NCI-H345 (cell line): ENCODE data around the gene APOC3.
"Not testable (repeated sequence)": the region's sequence is repeated elsewhere in the genome, so short reads cannot be mapped to it uniquely, and the experiment has no call there.

Experiments used
- DNase-seq: peaks from one replicate; lab custom pipeline; 2025; lab: John Stamatoyannopoulos, UW

Gene APOC3

GRCh38 chr11:116829525-116830183 is at the start of gene APOC3:
Gene APOC3, plus strand, starts transcription at chr11:116829907. Its CDS starts 676 bp downstream, at chr11:116830583.
- no peak for DNase-seq

GRCh38 chr11:116782728-116783127 is 47.0 kb upstream of the APOC3 start:
- DNase-seq, result no peak

- no peak for DNase-seq
Observed at GRCh38 chr11:116786326-116786725, 43.4 kb upstream of the APOC3 start.

- no peak for DNase-seq
Observed at GRCh38 chr11:116786966-116787365, 42.7 kb upstream of the APOC3 start.

- no peak for DNase-seq
Observed at GRCh38 chr11:116787436-116787785, 42.3 kb upstream of the APOC3 start.

- DNase-seq, result peak; percentile 84
Observed at GRCh38 chr11:116787786-116788486, 41.8 kb upstream of the APOC3 start, which contains the start of gene ZPR1. Gene ZPR1, minus strand, starts transcription at chr11:116788023. Its CDS starts 33 bp downstream, at chr11:116787990.

GRCh38 chr11:116788534-116788933 is 41.2 kb upstream of the APOC3 start:
- DNase-seq, result no peak

GRCh38 chr11:116788975-116789374 is 40.7 kb upstream of the APOC3 start:
- no peak for DNase-seq

GRCh38 chr11:116790167-116791001 is 39.3 kb upstream of the APOC3 start:
- DNase-seq, result no peak

GRCh38 chr11:116791002-116791812 is 38.5 kb upstream of the APOC3 start:
- peak; percentile 66 for DNase-seq

GRCh38 chr11:116791813-116792143 is 37.9 kb upstream of the APOC3 start, which contains the start of gene APOA5:
Gene APOA5, minus strand, starts transcription at chr11:116791879. Its CDS starts 19 bp downstream, at chr11:116791860.
- no peak for DNase-seq

- DNase-seq, result no peak
Observed at GRCh38 chr11:116792144-116792868, 37.4 kb upstream of the APOC3 start.

GRCh38 chr11:116792869-116793771 is 36.6 kb upstream of the APOC3 start:
- DNase-seq, result no peak

GRCh38 chr11:116793772-116794097 is 36.0 kb upstream of the APOC3 start:
- no peak for DNase-seq

- no peak for DNase-seq
Observed at GRCh38 chr11:116794851-116795250, 34.9 kb upstream of the APOC3 start.

- DNase-seq, result no peak
Observed at GRCh38 chr11:116796548-116796947, 33.2 kb upstream of the APOC3 start.

GRCh38 chr11:116797816-116798215 is 31.9 kb upstream of the APOC3 start:
- no peak for DNase-seq

GRCh38 chr11:116798368-116798767 is 31.3 kb upstream of the APOC3 start:
- DNase-seq, result no peak

- no peak for DNase-seq
Observed at GRCh38 chr11:116800610-116801009, 29.1 kb upstream of the APOC3 start.

GRCh38 chr11:116801662-116802061 is 28.0 kb upstream of the APOC3 start:
- DNase-seq, result not testable (repeated sequence)
